Measurements from ENCODE around the gene SPINK4. TPM values are rescaled to one million over a fixed set of nuclear protein-coding genes. Genes with fewer than 3 reads are reported as not detected.

Gene SPINK4
- total and polyA plus RNA-seq, 9 donors, result not detected

GRCh38 chr9:33197279-33198152, 42.5 kb upstream of the SPINK4 start:
- no peak overlapping the region for H3K27ac ChIP-seq
- H3K36me3 ChIP-seq, result no peaks in the 10 kb centered on the region
- no peak for TF ChIP-seq EP300 (IDR thresholded peaks at IDR 0.05)
- TF ChIP-seq POLR2A (IDR thresholded peaks at IDR 0.05), result no peak
- TF ChIP-seq CTCF (IDR thresholded peaks at IDR 0.05), result no peak
- WGBS, 3 donors, result 49 to 71% (median 71%) methylated on average over 6 of the region's 6 CpGs
- H3K4me3 ChIP-seq, result no peak overlapping the region
- peak in 1 of 5 donors; percentile 52 for DNase-seq
- H3K27me3 ChIP-seq, result no peaks in the 10 kb centered on the region
- H3K4me1 ChIP-seq (ENCODE audit: insufficient read depth), result no peaks in the 10 kb centered on the region
- intact Hi-C loops (cut with DNase I), result no loop called here
- no peaks in the 10 kb centered on the region for H3K9me3 ChIP-seq

GRCh38 chr9:33198165-33198564, 41.8 kb upstream of the SPINK4 start:
- H3K36me3 ChIP-seq, result no peaks in the 10 kb centered on the region
- DNase-seq, result peak in 3 of 5 donors; percentile 38 to 67 (median 66)
- H3K27me3 ChIP-seq, result no peaks in the 10 kb centered on the region
- no peak overlapping the region for H3K4me3 ChIP-seq
- intact Hi-C loops (cut with DNase I), result no loop called here
- H3K27ac ChIP-seq, result no peak overlapping the region
- 41 to 67% (median 51%) methylated on average over 6 of the region's 6 CpGs for WGBS, 3 donors
- no peaks in the 10 kb centered on the region for H3K4me1 ChIP-seq (ENCODE audit: insufficient read depth)
- no peaks in the 10 kb centered on the region for H3K9me3 ChIP-seq
- TF ChIP-seq CTCF (IDR thresholded peaks at IDR 0.05) (no peak), POLR2A (IDR thresholded peaks at IDR 0.05) (no peak), EP300 (IDR thresholded peaks at IDR 0.05) (no peak)

GRCh38 chr9:33202018-33202417, 37.9 kb upstream of the SPINK4 start:
- intact Hi-C loops (cut with DNase I), result no loop called here
- WGBS, 3 donors, result 71 to 96% (median 91%) methylated on average over 1 of the region's 1 CpG
- Histone ChIP-seq H3K27ac (no peak overlapping the region), H3K4me3 (no peak overlapping the region), H3K27me3 (no peaks in the 10 kb centered on the region), H3K4me1 (ENCODE audit: insufficient read depth) (no peaks in the 10 kb centered on the region), H3K9me3 (no peaks in the 10 kb centered on the region), H3K36me3 (no peaks in the 10 kb centered on the region)
- no peak for TF ChIP-seq POLR2A (IDR thresholded peaks at IDR 0.05)
- no peak for TF ChIP-seq CTCF (IDR thresholded peaks at IDR 0.05)
- no peak for TF ChIP-seq EP300 (IDR thresholded peaks at IDR 0.05)
- DNase-seq, result no peak

- no peak overlapping the region for H3K27ac ChIP-seq
- peak in 2 of 5 donors; percentile 38 to 55 for DNase-seq
- intact Hi-C loops (cut with DNase I), result no loop called here
- no peaks in the 10 kb centered on the region for H3K9me3 ChIP-seq
- H3K36me3 ChIP-seq, result no peaks in the 10 kb centered on the region
- TF ChIP-seq POLR2A (IDR thresholded peaks at IDR 0.05) (no peak), CTCF (IDR thresholded peaks at IDR 0.05) (no peak), EP300 (IDR thresholded peaks at IDR 0.05) (no peak)
- H3K27me3 ChIP-seq, result no peaks in the 10 kb centered on the region
- 44 to 56% (median 46%) methylated on average over 11 of the region's 11 CpGs for whole genome bisulfite sequencing, 3 donors
- H3K4me1 ChIP-seq (ENCODE audit: insufficient read depth), result no peaks in the 10 kb centered on the region
- H3K4me3 ChIP-seq, result no peak overlapping the region
These were observed 37.3 kb upstream of the SPINK4 start for GRCh38 chr9:33202552-33203201.
